K562 (cell line): ENCODE measurements around the gene MAP3K12. TPM values are rescaled to one million over a fixed set of nuclear protein-coding genes. Genes with fewer than 3 reads are reported as not detected.

Experiments used
- CHD4 ChIP-seq: fragments of 200-600 bp; sonication (generic); IDR thresholded peaks from 3 replicates; pipeline ENCODE4 v1.6.1; 2012; ENCODE audit warnings: low read depth, mild to moderate bottlenecking, mixed read lengths, low read length, inconsistent platforms; ENCODE audit not compliant: insufficient read depth, insufficient replicate concordance, poor library complexity, severe bottlenecking
- ELK1 ChIP-seq: sonication (generic); formaldehyde crosslinking; IDR thresholded peaks from 2 replicates; pipeline ENCODE4 v1.8.1; 2022; ENCODE audit warnings: missing genetic modification reagents
- EP400 ChIP-seq: fragments of 450-650 bp; IDR thresholded peaks from 2 replicates; pipeline ENCODE4 v1.6.1; 2017; ENCODE audit warnings: antibody characterized with exemption, mild to moderate bottlenecking, moderate library complexity
- HMG20B ChIP-seq: fragments of 250-450 bp; sonication (Bioruptor Pico); IDR thresholded peaks from 2 replicates; pipeline ENCODE4 v1.5.0; 2021; ENCODE audit warnings: mild to moderate bottlenecking
- MCM5 ChIP-seq: fragments of 450-650 bp; IDR thresholded peaks from 2 replicates; pipeline ENCODE4 v1.6.1; 2016; ENCODE audit warnings: low read depth
- MEIS2 ChIP-seq: fragments of 450-650 bp; IDR thresholded peaks from 2 replicates; pipeline ENCODE4 v1.6.1; 2014; ENCODE audit warnings: mild to moderate bottlenecking; ENCODE audit not compliant: partially characterized antibody
- MLX ChIP-seq, 2 experiments: fragments of 450-650 bp in 1 of 2; sonication (generic) in 1 of 2; formaldehyde crosslinking; conservative IDR thresholded peaks; 2 replicates each; pipeline versions ENCODE4 v1.4.0 to v1.8.1; 2020 to 2022; ENCODE audit warnings: mild to moderate bottlenecking in 1 of 2, missing genetic modification reagents in 1 of 2
- PHF21A ChIP-seq: fragments of 450-650 bp; IDR thresholded peaks from 2 replicates; pipeline ENCODE4 v1.6.1; 2017; ENCODE audit warnings: low read depth, borderline replicate concordance
- RERE ChIP-seq: sonication (generic); formaldehyde crosslinking; IDR thresholded peaks from 2 replicates; pipeline ENCODE4 v1.8.0; 2023; ENCODE audit warnings: missing genetic modification reagents, mild to moderate bottlenecking, borderline replicate concordance
- SIN3B ChIP-seq: fragments of 450-650 bp; IDR thresholded peaks from 2 replicates; pipeline ENCODE4 v1.6.1; 2017; ENCODE audit warnings: low read depth, mild to moderate bottlenecking, moderate library complexity
- STAT5B ChIP-seq: fragments of 250-450 bp; sonication (Bioruptor Pico); IDR thresholded peaks from 2 replicates; pipeline ENCODE4 v1.8.0; 2021; ENCODE audit warnings: mild to moderate bottlenecking, inconsistent platforms
- TEAD2 ChIP-seq: fragments of 450-650 bp; IDR thresholded peaks from 2 replicates; pipeline ENCODE4 v1.6.1; 2016; ENCODE audit warnings: missing genetic modification characterization, control low read depth, missing compliant biosample characterization
- TRIM25 ChIP-seq: fragments of 450-650 bp; IDR thresholded peaks from 2 replicates; pipeline ENCODE4 v1.7.0; 2016; ENCODE audit warnings: borderline replicate concordance
- ZBTB1 ChIP-seq: sonication (generic); formaldehyde crosslinking; IDR thresholded peaks from 2 replicates; pipeline ENCODE4 v1.8.1; 2023; ENCODE audit warnings: missing genetic modification reagents, low read depth, mild to moderate bottlenecking, borderline replicate concordance
- ZNF395 ChIP-seq: fragments of 200-800 bp; sonication (Bioruptor generic); IDR thresholded peaks from 2 replicates; pipeline ENCODE4 v1.6.1; 2017; ENCODE audit warnings: missing genetic modification characterization, missing compliant biosample characterization
- polyA plus RNA-seq, 8 experiments: library from polyadenylated mRNA; depleted of rRNA in 4 of 8; stranded (reverse) in 5 of 8; unstranded in 3 of 8; fragments of >200 nt; fragmentation: Nextera tagmentation in 2 of 8; fragmentation: Illumina TruSeq in 1 of 8; extraction: Ambion mirVana in 2 of 8; extraction: Trizol in 1 of 8; gene quantifications; 2 replicates each; pipeline versions ENCODE4 v1.2.1 to v1.2.3, GENCODE V29; 2011 to 2014; ENCODE audit warnings: inconsistent platforms in 1 of 8, missing spikeins in 1 of 8
- total RNA-seq, 7 experiments: library from RNA; depleted of rRNA in 6 of 7; stranded (reverse); fragments of >200 nt in 6 of 7; fragmentation: Illumina TruSeq in 2 of 7; extraction: Trizol in 2 of 7; gene quantifications; 2 replicates each; pipeline versions ENCODE4 v1.2.1 to v1.2.3, GENCODE V29; 2011 to 2021; ENCODE audit warnings: low replicate concordance in 1 of 7

Gene MAP3K12
- total and polyA plus RNA-seq, 9 of the 15 experiments (the other 6 are each of a cell fraction or from before 2014, with no cell fraction given), result 0.10 to 2.4 (median 1.6) TPM

GRCh38 chr12:53508534-53509170 is 9.4 kb upstream of the MAP3K12 start (continued):
- TF ChIP-seq MLX (CRISPR knock-in tag; conservative IDR thresholded peaks at IDR 0.05) (no peak), HMG20B (CRISPR knock-in tag) (no peak), ELK1 (CRISPR knock-in tag) (no peak), MCM5 (no peak), TRIM25 (no peak), SIN3B (no peak), ZNF395 (CRISPR knock-in tag) (no peak), PHF21A (no peak), TEAD2 (tag) (no peak), EP400 (no peak), ZBTB1 (no peak), STAT5B (no peak), RERE (CRISPR knock-in tag) (no peak), MEIS2 (no peak), CHD4 (no peak)
